ENCODE results near the gene MPI.
"Not testable (repeated sequence)": the region's sequence is repeated elsewhere in the genome, so short reads cannot be mapped to it uniquely, and the experiment has no call there.

Gene MPI

GRCh38 chr15:74872702-74873035 lies 17.2 kb upstream of the MPI start:
- no peak for DNase-seq (ENCODE audit: low read depth, low spot score)
- peaks cover 2% of the 10 kb centered on the region for H3K4me1 ChIP-seq (ENCODE audit: insufficient read depth, insufficient read length)
- TF ChIP-seq SUZ12 (IDR thresholded peaks at IDR 0.05; ENCODE audit: extremely low read depth, insufficient read depth, insufficient read length) = no peak
- TF ChIP-seq YY1 (IDR thresholded peaks at IDR 0.05; ENCODE audit: insufficient read depth, insufficient read length) = no peak
- no peak for TF ChIP-seq ZNF274 (IDR thresholded peaks at IDR 0.05; ENCODE audit: low read depth, low read length)
- H3K9ac ChIP-seq (ENCODE audit: insufficient read length, low read depth) = peak overlapping the region; percentile 93
- peak overlapping the region; percentile 93 for H3K4me3 ChIP-seq (ENCODE audit: insufficient read length, low read depth)
- H3K27me3 ChIP-seq (ENCODE audit: insufficient read depth, insufficient read length) = no peaks in the 10 kb centered on the region
- peaks cover 10% of the 10 kb centered on the region for H3K36me3 ChIP-seq (ENCODE audit: insufficient read depth, insufficient read length, low read length)
- H3K9me3 ChIP-seq (ENCODE audit: insufficient read depth, low read length) = peaks cover 12% of the 10 kb centered on the region

- peaks cover 2% of the 10 kb centered on the region for H3K4me1 ChIP-seq (ENCODE audit: insufficient read depth, insufficient read length)
- TF ChIP-seq SUZ12 (IDR thresholded peaks at IDR 0.05; ENCODE audit: extremely low read depth, insufficient read depth, insufficient read length) = no peak
- TF ChIP-seq YY1 (IDR thresholded peaks at IDR 0.05; ENCODE audit: insufficient read depth, insufficient read length) = no peak
- no peak for TF ChIP-seq ZNF274 (IDR thresholded peaks at IDR 0.05; ENCODE audit: low read depth, low read length)
- peaks cover 5% of the 10 kb centered on the region for H3K36me3 ChIP-seq (ENCODE audit: insufficient read depth, insufficient read length, low read length)
- peak within 1 kb of the TSS; percentile 93 for H3K4me3 ChIP-seq (ENCODE audit: insufficient read length, low read depth)
- H3K9me3 ChIP-seq (ENCODE audit: insufficient read depth, low read length) = peaks cover 7% of the 10 kb centered on the region
- peak within 1 kb of the TSS; percentile 93 for H3K9ac ChIP-seq (ENCODE audit: insufficient read length, low read depth)
- peak; percentile 94 for DNase-seq (ENCODE audit: low read depth, low spot score)
- H3K27me3 ChIP-seq (ENCODE audit: insufficient read depth, insufficient read length) = no peaks in the 10 kb centered on the region
Measured at GRCh38 chr15:74873036-74873755, 16.6 kb upstream of the MPI start, which contains the start of gene SCAMP2. Gene SCAMP2, minus strand, starts transcription at chr15:74873365. Its CDS starts 110 bp downstream, at chr15:74873255.

- Histone ChIP-seq H3K9me3 (ENCODE audit: insufficient read depth, low read length) (no peaks in the 10 kb centered on the region), H3K9ac (ENCODE audit: insufficient read length, low read depth) (peak overlapping the region; percentile 79), H3K4me1 (ENCODE audit: insufficient read depth, insufficient read length) (peaks cover 2% of the 10 kb centered on the region), H3K36me3 (ENCODE audit: insufficient read depth, insufficient read length, low read length) (no peaks in the 10 kb centered on the region), H3K4me3 (ENCODE audit: insufficient read length, low read depth) (peak overlapping the region; percentile 48), H3K27me3 (ENCODE audit: insufficient read depth, insufficient read length) (no peaks in the 10 kb centered on the region)
- no peak for DNase-seq (ENCODE audit: low read depth, low spot score)
- TF ChIP-seq SUZ12 (IDR thresholded peaks at IDR 0.05; ENCODE audit: extremely low read depth, insufficient read depth, insufficient read length) (no peak), ZNF274 (IDR thresholded peaks at IDR 0.05; ENCODE audit: low read depth, low read length) (no peak), YY1 (IDR thresholded peaks at IDR 0.05; ENCODE audit: insufficient read depth, insufficient read length) (no peak)
Measured at GRCh38 chr15:74873756-74874424, 16.0 kb upstream of the MPI start.

- peaks cover 16% of the 10 kb centered on the region; the same call in 1 of the 2 replicates for H3K9me3 ChIP-seq (ENCODE audit: insufficient read depth, low read length)
- no peak overlapping the region for H3K4me3 ChIP-seq (ENCODE audit: insufficient read length, low read depth)
- no peak for TF ChIP-seq SUZ12 (IDR thresholded peaks at IDR 0.05; ENCODE audit: extremely low read depth, insufficient read depth, insufficient read length)
- no peak overlapping the region for H3K9ac ChIP-seq (ENCODE audit: insufficient read length, low read depth)
- no peaks in the 10 kb centered on the region for H3K36me3 ChIP-seq (ENCODE audit: insufficient read depth, insufficient read length, low read length)
- no peaks in the 10 kb centered on the region for H3K4me1 ChIP-seq (ENCODE audit: insufficient read depth, insufficient read length)
- no peaks in the 10 kb centered on the region for H3K27me3 ChIP-seq (ENCODE audit: insufficient read depth, insufficient read length)
- DNase-seq (ENCODE audit: low read depth, low spot score) = no peak
Measured at GRCh38 chr15:74878273-74878672, 11.6 kb upstream of the MPI start.

GRCh38 chr15:74882528-74882927 lies 7.3 kb upstream of the MPI start:
- H3K36me3 ChIP-seq (ENCODE audit: insufficient read depth, insufficient read length, low read length) = no peaks in the 10 kb centered on the region
- no peak for DNase-seq (ENCODE audit: low read depth, low spot score)
- H3K4me3 ChIP-seq (ENCODE audit: insufficient read length, low read depth) = no peak overlapping the region
- H3K27me3 ChIP-seq (ENCODE audit: insufficient read depth, insufficient read length) = no peaks in the 10 kb centered on the region
- TF ChIP-seq YY1 (IDR thresholded peaks at IDR 0.05; ENCODE audit: insufficient read depth, insufficient read length) (no peak), ZNF274 (IDR thresholded peaks at IDR 0.05; ENCODE audit: low read depth, low read length) (no peak), SUZ12 (IDR thresholded peaks at IDR 0.05; ENCODE audit: extremely low read depth, insufficient read depth, insufficient read length) (no peak)
- H3K4me1 ChIP-seq (ENCODE audit: insufficient read depth, insufficient read length) = no peaks in the 10 kb centered on the region
- H3K9me3 ChIP-seq (ENCODE audit: insufficient read depth, low read length) = peaks cover 17% of the 10 kb centered on the region; the same call in 1 of the 2 replicates
- no peak overlapping the region for H3K9ac ChIP-seq (ENCODE audit: insufficient read length, low read depth)

GRCh38 chr15:74884428-74885223 lies 5.2 kb upstream of the MPI start:
- no peak overlapping the region for H3K9ac ChIP-seq (ENCODE audit: insufficient read length, low read depth)
- peaks cover 3% of the 10 kb centered on the region for H3K4me1 ChIP-seq (ENCODE audit: insufficient read depth, insufficient read length)
- no peak for DNase-seq (ENCODE audit: low read depth, low spot score)
- H3K9me3 ChIP-seq (ENCODE audit: insufficient read depth, low read length) = peaks cover 17% of the 10 kb centered on the region; the same call in 1 of the 2 replicates
- H3K4me3 ChIP-seq (ENCODE audit: insufficient read length, low read depth) = no peak overlapping the region
- no peaks in the 10 kb centered on the region for H3K36me3 ChIP-seq (ENCODE audit: insufficient read depth, insufficient read length, low read length)
- TF ChIP-seq ZNF274 (IDR thresholded peaks at IDR 0.05; ENCODE audit: low read depth, low read length) (no peak), SUZ12 (IDR thresholded peaks at IDR 0.05; ENCODE audit: extremely low read depth, insufficient read depth, insufficient read length) (no peak), YY1 (IDR thresholded peaks at IDR 0.05; ENCODE audit: insufficient read depth, insufficient read length) (no peak)
- no peaks in the 10 kb centered on the region for H3K27me3 ChIP-seq (ENCODE audit: insufficient read depth, insufficient read length)

- peaks cover 17% of the 10 kb centered on the region; the same call in 1 of the 2 replicates for H3K9me3 ChIP-seq (ENCODE audit: insufficient read depth, low read length)
- peaks cover 3% of the 10 kb centered on the region for H3K4me1 ChIP-seq (ENCODE audit: insufficient read depth, insufficient read length)
- no peaks in the 10 kb centered on the region for H3K36me3 ChIP-seq (ENCODE audit: insufficient read depth, insufficient read length, low read length)
- no peak for DNase-seq (ENCODE audit: low read depth, low spot score)
- TF ChIP-seq ZNF274 (IDR thresholded peaks at IDR 0.05; ENCODE audit: low read depth, low read length) = no peak
- no peak for TF ChIP-seq SUZ12 (IDR thresholded peaks at IDR 0.05; ENCODE audit: extremely low read depth, insufficient read depth, insufficient read length)
- no peak for TF ChIP-seq YY1 (IDR thresholded peaks at IDR 0.05; ENCODE audit: insufficient read depth, insufficient read length)
- no peaks in the 10 kb centered on the region for H3K27me3 ChIP-seq (ENCODE audit: insufficient read depth, insufficient read length)
- no peak overlapping the region for H3K9ac ChIP-seq (ENCODE audit: insufficient read length, low read depth)
- H3K4me3 ChIP-seq (ENCODE audit: insufficient read length, low read depth) = no peak overlapping the region
Measured at GRCh38 chr15:74885461-74885860, 4.4 kb upstream of the MPI start.

GRCh38 chr15:74887537-74888193 lies 2.2 kb upstream of the MPI start:
- H3K27me3 ChIP-seq (ENCODE audit: insufficient read depth, insufficient read length); H3K9me3 ChIP-seq (ENCODE audit: insufficient read depth, low read length); DNase-seq (ENCODE audit: low read depth, low spot score); H3K9ac ChIP-seq (ENCODE audit: insufficient read length, low read depth); H3K4me1 ChIP-seq (ENCODE audit: insufficient read depth, insufficient read length); H3K4me3 ChIP-seq (ENCODE audit: insufficient read length, low read depth): not testable (repeated sequence)
- H3K36me3 ChIP-seq (ENCODE audit: insufficient read depth, insufficient read length, low read length) = peaks cover 18% of the 10 kb centered on the region
